ENCODE data around the gene LYRM2.

LYRM2 gene

DNA sequence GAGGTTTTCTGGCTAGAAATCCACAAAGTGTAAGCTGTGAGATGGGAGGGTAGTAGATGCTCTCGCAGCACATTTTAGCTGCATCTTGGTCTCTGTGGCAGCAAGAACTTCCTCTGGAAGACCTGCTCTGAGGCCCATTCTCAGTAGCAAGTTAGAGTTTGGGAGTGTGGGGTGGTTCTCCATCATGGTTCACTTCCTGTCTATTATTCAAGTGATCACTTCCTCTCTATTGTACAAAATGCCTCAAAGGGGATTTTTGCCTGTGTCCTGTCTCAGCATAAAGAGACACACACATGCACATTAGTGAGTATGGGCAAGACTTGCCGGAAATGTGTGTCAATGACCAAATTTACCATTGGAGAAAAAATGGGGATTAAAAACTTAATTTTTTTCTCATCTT, 42.5 kb downstream of the LYRM2 start:
- H3K4me3 ChIP-seq (ENCODE audit: low read length) = no peak overlapping the region
- no peak for TF ChIP-seq ZNF274 (IDR thresholded peaks at IDR 0.05; ENCODE audit: low read depth, low read length)

DNA sequence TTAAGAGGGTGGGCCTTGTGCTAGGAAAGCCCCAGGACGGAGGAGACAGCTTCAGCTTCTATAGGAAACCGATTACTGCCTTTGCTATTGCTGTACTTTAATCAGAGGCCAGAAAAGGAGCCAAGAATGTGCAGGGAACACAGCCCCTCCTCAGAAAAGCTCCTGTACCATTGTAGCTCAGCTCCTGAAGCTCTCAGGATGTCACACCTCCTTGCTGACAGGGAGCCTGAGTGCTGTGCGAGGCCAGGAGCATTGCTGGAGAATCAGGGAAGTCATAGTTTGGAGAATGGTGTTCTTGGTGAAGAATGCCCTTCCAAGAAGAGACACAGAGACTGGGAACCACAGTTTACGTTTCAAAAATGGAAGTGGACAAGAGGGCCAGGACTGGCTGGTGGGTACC, 46.8 kb downstream of the LYRM2 start:
- no peak overlapping the region for H3K4me3 ChIP-seq (ENCODE audit: low read length)
- no peak for TF ChIP-seq ZNF274 (IDR thresholded peaks at IDR 0.05; ENCODE audit: low read depth, low read length)

DNA sequence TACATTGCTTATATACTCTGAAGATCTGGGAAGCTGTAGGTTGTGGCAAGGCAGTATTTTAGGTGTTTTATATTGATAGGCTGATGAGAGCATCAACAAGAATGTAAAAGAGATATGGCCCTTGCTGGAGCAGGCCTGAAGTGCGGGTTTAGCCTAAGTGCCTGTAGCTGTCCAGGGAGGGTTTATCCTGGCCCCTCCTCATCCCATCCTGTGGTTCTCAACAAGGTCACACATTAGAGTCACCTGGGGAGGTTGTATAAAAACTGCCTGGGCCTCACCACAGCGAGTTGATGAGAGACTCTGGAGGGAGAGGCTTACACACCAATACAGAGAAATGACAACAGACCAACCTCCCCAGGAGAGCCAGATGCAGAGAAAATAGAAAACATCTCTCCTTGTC, 48.4 kb downstream of the LYRM2 start:
- no peak overlapping the region for H3K4me3 ChIP-seq (ENCODE audit: low read length)
- no peak for TF ChIP-seq ZNF274 (IDR thresholded peaks at IDR 0.05; ENCODE audit: low read depth, low read length)

DNA sequence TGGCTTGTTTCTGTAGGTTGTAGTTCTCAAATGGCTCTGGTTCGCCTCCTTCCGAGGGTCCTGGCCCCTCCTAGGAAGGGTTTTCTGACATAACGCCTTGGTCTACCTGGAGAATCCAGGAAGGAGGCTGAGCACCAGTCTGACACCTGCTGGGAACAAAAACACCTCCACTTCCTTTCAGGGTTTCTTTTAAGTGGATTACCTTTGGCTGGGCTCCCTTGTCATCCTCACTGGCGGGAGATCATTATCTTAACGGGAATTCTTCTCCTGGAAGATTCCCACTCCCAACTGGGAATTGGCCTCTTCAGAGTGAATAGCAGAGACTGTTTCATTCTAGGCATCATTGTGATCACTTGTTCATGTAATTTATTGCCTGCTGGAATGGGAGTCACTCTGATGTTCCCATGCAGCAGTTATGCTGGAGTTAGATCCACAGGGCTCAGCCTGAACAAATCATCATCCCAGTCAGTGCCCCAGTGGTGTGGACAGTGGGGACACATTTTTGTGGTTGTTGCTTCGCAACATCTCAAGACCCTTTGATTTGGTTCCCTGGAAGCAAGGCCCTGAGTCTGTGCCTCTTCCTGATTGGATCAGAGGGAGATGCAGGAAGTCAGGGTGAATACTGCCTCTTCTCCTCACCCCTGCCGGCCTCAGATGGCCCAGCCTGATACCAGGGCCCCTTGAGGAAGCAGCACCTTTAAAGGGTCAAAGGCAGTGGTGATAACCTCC, 49.1 kb downstream of the LYRM2 start:
- TF ChIP-seq ZNF274 (IDR thresholded peaks at IDR 0.05; ENCODE audit: low read depth, low read length) = no peak
- no peak overlapping the region for H3K4me3 ChIP-seq (ENCODE audit: low read length)

DNA sequence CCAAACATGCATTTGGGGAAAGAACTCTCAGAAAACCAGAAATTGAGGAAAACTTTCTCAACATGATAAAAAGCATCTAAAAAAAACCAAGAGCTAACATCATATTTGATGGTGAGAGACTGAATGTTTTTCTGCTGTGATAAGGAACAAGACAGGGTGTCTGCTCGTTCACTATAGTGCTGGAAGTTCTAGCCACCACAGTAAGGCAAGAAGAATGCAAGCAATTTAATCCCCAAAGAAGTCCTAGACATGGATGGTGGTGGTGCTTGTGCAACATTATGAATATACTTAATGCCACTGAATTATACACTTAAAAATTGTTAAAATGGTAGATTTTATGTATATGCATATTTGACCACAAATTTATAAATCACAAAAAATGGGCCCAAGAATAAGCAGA, 53.4 kb downstream of the LYRM2 start:
- no peak overlapping the region for H3K4me3 ChIP-seq (ENCODE audit: low read length)
- TF ChIP-seq ZNF274 (IDR thresholded peaks at IDR 0.05; ENCODE audit: low read depth, low read length) = no peak

DNA sequence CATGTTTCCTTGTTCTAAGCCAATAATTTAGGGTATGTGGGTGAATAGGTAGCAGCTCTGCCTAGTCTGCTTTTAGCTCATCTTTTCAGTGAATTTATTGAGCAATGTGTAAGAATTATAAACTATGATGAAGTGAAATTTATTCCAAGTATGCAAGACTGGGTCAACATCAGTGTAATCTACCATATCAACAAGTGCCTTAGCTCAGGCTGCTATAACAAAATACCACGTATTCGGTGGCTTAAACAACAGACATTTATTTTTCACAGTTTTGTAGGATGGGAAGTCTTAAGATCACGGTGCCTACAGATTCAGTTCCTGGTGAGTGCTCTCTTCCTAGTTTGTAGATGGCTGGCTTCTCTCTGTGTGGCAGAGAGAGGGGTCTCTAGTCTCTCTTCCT, 54.0 kb downstream of the LYRM2 start:
- TF ChIP-seq ZNF274 (IDR thresholded peaks at IDR 0.05; ENCODE audit: low read depth, low read length) = no peak
- H3K4me3 ChIP-seq (ENCODE audit: low read length) = no peak overlapping the region

DNA sequence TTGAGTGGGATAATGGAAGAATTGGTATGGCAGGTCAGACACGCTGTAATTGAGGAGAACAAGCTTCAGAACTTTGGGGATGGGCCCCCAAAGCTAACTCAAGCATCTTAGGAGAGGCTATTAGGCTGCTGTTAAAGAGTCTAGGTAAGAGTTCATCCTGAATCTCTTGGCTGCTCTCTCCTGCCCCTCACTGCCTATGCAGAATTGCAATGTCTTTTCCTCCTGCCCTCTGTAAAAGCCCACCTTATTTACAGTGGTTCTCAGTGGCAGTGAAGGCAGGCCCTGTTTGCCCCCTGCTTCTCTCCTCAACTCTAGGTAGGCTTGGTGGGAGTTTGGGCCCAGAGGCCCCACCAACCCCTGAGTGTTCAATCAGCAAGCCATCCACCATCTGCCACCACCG, 55.0 kb downstream of the LYRM2 start:
- H3K4me3 ChIP-seq (ENCODE audit: low read length) = no peak overlapping the region
- no peak for TF ChIP-seq ZNF274 (IDR thresholded peaks at IDR 0.05; ENCODE audit: low read depth, low read length)

DNA sequence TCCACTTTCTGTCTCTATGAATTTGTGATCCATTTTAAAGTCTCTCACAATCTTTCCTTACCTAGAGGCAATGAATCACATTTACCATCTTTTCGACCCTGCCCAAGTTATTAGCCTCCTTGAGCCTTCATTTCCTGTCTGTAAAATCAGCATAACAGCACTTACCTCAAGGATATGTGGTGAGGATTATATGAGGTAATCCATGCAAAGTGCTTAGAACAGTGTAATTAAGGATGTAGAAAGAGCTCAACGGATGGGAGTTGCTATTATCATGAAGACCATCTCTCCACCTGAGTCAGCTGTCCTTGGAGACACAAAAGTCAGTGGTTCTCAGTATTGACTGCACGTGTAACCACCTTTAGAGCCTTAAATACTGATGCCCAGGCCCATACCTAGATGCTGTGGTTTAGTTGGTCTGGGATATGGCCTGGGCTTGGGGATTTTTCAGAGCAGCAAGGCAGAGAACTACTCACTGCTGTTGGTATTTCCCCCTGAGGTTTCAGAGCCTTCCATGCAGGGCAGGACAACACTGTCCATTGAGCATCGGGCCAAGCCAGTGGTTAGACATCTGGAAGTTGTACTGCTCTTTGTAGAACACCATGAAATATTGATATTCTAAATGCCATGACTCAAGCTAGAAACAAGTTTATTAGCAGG, 55.8 kb downstream of the LYRM2 start:
- TF ChIP-seq ZNF274 (IDR thresholded peaks at IDR 0.05; ENCODE audit: low read depth, low read length) = no peak
- H3K4me3 ChIP-seq (ENCODE audit: low read length) = no peak overlapping the region

DNA sequence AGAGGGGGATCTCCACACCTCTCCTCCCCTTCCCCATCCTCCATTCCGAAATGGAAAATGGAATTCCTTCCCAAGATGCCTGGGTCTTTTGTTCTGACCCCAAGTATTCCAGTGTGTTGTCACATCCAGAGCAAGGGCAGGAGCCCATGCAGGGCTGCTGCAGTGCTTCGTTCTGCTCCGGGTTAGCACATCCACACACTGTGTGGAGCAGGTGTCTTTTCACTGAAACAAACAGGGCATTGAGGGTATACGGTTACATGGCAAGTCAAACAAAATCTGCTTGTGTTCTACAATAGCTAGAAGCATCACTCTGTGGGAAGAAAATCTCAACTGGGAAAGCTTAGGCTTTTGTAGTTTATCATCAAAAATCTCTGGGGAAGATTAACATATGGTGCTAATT, 56.9 kb downstream of the LYRM2 start:
- no peak for TF ChIP-seq ZNF274 (IDR thresholded peaks at IDR 0.05; ENCODE audit: low read depth, low read length)
- H3K4me3 ChIP-seq (ENCODE audit: low read length) = no peak overlapping the region

DNA sequence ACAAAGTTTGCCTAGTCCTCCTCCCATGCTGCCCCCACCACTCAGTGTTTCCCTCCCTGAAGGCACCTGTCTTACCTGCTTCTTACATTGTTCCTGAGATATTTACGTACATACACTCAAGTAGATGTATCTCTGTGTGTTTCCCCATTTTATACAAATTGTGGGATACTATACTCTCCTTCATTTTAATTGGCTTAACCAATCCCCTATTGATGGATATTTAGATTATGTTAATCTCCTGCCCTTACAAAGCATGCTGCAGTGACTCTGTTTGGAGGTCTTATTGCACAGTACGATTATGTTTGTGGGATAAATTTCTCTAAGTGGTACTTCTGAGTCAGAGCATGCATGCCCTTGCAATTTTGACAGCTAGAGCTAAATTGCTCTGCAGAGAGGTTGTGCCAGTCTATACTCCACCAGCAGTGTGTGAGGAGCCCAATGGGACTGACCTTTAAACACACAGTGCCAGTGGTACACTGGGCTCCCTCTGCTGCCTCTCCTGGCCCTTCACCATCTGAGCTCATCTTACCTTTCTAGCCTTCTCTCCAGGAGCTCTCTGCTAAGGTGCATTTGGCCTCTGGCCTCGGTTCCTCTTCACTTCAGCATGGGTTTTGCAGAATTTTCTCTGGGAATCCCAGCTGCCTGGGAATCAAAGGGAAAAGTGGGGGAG, 57.4 kb downstream of the LYRM2 start:
- no peak overlapping the region for H3K4me3 ChIP-seq (ENCODE audit: low read length)
- TF ChIP-seq ZNF274 (IDR thresholded peaks at IDR 0.05; ENCODE audit: low read depth, low read length) = no peak

DNA sequence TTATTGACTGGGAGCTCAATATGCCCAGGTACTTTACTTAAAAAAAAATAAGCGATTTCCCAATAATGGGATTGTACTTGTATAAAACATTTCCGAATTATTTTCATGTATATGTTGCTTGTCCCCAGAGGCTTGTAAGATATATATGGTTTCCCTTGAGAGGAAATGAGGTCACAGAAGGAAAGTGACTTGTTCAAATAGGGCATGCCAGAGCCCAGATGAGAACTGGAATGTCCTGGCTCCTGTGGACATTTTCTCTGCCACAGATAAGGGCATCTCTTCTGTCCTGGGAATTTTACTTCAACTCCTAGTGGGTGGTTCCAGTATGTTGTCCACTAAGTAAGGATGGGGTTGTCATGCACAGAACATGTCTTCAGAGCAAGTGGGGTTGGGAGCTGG, 63.0 kb downstream of the LYRM2 start:
- H3K4me3 ChIP-seq (ENCODE audit: low read length) = no peak overlapping the region
- no peak for TF ChIP-seq ZNF274 (IDR thresholded peaks at IDR 0.05; ENCODE audit: low read depth, low read length)

DNA sequence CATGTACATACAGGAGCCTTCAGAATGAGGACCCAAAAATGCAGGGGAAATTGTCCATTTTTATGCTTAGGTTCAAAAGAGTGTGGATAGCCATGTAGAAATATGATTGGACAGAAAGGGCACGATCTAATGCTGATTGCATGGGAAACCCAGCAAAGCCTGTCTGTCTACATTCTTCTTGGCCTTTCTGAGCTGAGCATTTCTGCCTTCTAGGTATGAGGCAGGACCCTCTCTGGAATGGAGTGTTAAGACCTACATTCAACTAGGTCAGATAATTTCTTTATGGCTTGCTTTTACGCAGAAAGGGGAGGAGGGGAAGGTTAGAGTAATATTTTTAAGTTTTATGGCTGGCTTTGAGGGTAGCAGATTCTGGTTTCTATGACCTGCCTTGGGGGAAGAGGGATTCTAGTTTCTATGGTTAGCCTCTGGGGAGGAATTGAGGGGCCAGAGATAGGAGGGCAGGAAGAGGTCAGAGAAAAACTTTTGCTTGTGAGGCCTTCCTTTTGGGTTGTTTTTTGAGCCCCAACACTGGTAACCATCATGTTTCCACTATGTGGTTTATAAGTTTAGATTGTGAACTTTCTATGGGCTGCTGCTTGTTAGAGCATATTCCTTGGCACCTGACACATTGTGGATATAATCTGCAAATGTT, 63.5 kb downstream of the LYRM2 start:
- no peak for TF ChIP-seq ZNF274 (IDR thresholded peaks at IDR 0.05; ENCODE audit: low read depth, low read length)
- no peak overlapping the region for H3K4me3 ChIP-seq (ENCODE audit: low read length)

DNA sequence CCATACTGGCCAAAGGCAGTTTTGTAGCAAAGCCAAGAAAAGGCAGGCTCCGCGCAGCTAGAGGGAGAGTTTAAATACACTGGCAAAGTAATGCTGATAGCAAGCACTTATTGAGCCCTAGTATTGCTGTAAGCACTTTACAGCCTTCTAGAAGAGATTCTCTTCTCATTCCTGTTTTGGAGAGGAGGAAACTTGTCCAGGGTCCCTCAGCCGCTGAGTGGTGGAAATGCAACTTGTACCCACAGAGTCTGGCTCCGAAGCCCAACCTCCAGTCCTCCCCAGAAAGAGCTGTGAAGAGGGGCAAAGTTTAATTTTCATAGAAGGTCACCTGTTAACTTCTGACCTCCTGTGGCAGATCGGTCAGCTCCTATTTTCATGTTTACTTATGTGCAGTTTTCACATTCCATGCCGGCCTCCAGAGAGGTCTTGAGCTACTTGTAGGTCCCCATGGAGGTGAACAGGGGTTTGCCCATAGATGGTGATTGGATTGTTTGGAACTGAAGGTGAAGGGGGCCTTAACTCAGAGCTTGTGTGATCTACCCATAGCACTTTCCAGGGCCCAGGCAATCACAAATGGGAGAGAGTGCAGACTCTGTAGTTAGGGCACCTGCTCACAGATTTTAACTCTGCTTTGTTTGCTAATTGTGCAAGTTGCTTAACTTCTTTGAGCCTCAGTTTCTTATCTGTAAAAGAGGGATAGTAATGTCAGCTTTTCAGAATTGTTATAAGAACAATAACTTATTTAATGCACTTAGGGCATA, 70.7 kb downstream of the LYRM2 start:
- TF ChIP-seq ZNF274 (IDR thresholded peaks at IDR 0.05; ENCODE audit: low read depth, low read length) = no peak

More for the DNA sequence above, 70.7 kb downstream of the LYRM2 start:
- no peak overlapping the region for H3K4me3 ChIP-seq (ENCODE audit: low read length)

Measured in GM08714 (cell line).